Endothelial cell of umbilical vein (primary cell): ENCODE results near the gene ACTN1. TPM values are rescaled to one million over a fixed set of nuclear protein-coding genes. Genes with fewer than 3 reads are reported as not detected.
A peak's percentile ranks its signal among the peaks of the same experiment; 100 is the strongest.

Experiments used
- BruUV-seq: library from RNA; stranded (reverse); fragments of 400-500 nt; replicated peaks from 2 replicates; lab custom pipeline; 2021; lab: Mats Ljungman, UMichigan
- CTCF ChIA-PET: fragments of 300-600, 350-600 bp; sonication (Branson Sonifier 250); formaldehyde crosslinking; loops from one replicate; lab custom pipeline; 2021; ENCODE audit warnings: antibody characterized with exemption, inconsistent platforms; lab: Charles Lee
- POLR2A ChIA-PET: fragments of 300-600, 350-600 bp; sonication (Branson Sonifier 250); formaldehyde crosslinking; loops from one replicate; lab custom pipeline; 2021; ENCODE audit warnings: antibody characterized with exemption, inconsistent platforms; lab: Charles Lee
- DNase-seq: peaks from one replicate; pipeline ENCODE4 v3.0.0-alpha.2; 2011; ENCODE audit warnings: low read depth, low spot score
- FAIRE-seq: peaks from 2 replicates; lab custom pipeline; 2011; peaks lifted over from hg19 to GRCh38; lab: Jason Lieb, UNC
- H2AFZ ChIP-seq: 2 replicates; pipeline ENCODE4 v1.6.0; 2012; ENCODE audit warnings: low read depth, low read length, control low read depth, inconsistent platforms
- H3K27ac ChIP-seq: 2 replicates; pipeline ENCODE4 v1.5.1; 2011; ENCODE audit warnings: low read depth, mild to moderate bottlenecking, control low read depth, low read length, moderate library complexity; ENCODE audit not compliant: insufficient read depth
- H3K27me3 ChIP-seq, 2 experiments: 2 replicates each; pipeline versions ENCODE4 v1.6.0 to v1.6.1; 2011; ENCODE audit warnings: low read length in 2 of 2, mixed read lengths in 1 of 2; ENCODE audit not compliant: control insufficient read depth in 2 of 2, insufficient read depth in 2 of 2
- H3K36me3 ChIP-seq, 2 experiments: 2 replicates in 1 of 2; 3 replicates in 1 of 2; pipeline ENCODE4 v1.5.1; 2011; ENCODE audit warnings: low read length in 2 of 2, mild to moderate bottlenecking in 1 of 2, moderate library complexity in 1 of 2; ENCODE audit not compliant: control insufficient read depth in 2 of 2, insufficient read depth in 2 of 2; ENCODE audit errors: extremely low read depth in 1 of 2
- H3K4me1 ChIP-seq: 3 replicates; pipeline ENCODE4 v1.5.1; 2011; ENCODE audit warnings: mild to moderate bottlenecking, low read length; ENCODE audit not compliant: control insufficient read depth, insufficient read depth; ENCODE audit errors: extremely low read depth
- H3K4me2 ChIP-seq: 2 replicates; pipeline ENCODE4 v1.6.1; 2011; ENCODE audit warnings: low read length, control low read depth, mixed read lengths; ENCODE audit not compliant: insufficient read depth
- H3K4me3 ChIP-seq, 3 experiments: fragments of 200-600 bp in 1 of 3; sonication (generic), shearing (Covaris generic) in 1 of 3; replicated peaks in 1 of 3; 2 replicates each; pipeline ENCODE4 v1.5.1; 2011 to 2016; ENCODE audit warnings: control low read depth in 3 of 3, low read length in 3 of 3, mild to moderate bottlenecking in 2 of 3, inconsistent platforms in 1 of 3, low read depth in 1 of 3, moderate library complexity in 1 of 3; ENCODE audit not compliant: insufficient read depth in 1 of 3
- H3K79me2 ChIP-seq: 2 replicates; pipeline ENCODE4 v1.6.0; 2012; ENCODE audit warnings: low read length, inconsistent platforms; ENCODE audit not compliant: control insufficient read depth, insufficient read depth
- H3K9ac ChIP-seq: replicated peaks from 2 replicates; pipeline ENCODE3; 2011; ENCODE audit warnings: low read length, control low read depth; ENCODE audit not compliant: insufficient read depth; ENCODE audit errors: extremely low read depth
- H3K9me1 ChIP-seq: replicated peaks from 3 replicates; pipeline ENCODE4 v1.6.0; 2011; ENCODE audit warnings: mild to moderate bottlenecking, low read length; ENCODE audit not compliant: control insufficient read depth, insufficient read depth; ENCODE audit errors: extremely low read depth
- H3K9me3 ChIP-seq: replicated peaks from 2 replicates; pipeline ENCODE4 v1.5.1; 2012; ENCODE audit warnings: low read length, inconsistent platforms; ENCODE audit not compliant: control insufficient read depth, insufficient read depth
- H4K20me1 ChIP-seq: replicated peaks from 2 replicates; pipeline ENCODE3; 2011; ENCODE audit warnings: mild to moderate bottlenecking, low read length; ENCODE audit not compliant: control insufficient read depth, insufficient read depth; ENCODE audit errors: extremely low read depth
- EZH2 ChIP-seq: IDR thresholded peaks from 2 replicates; pipeline ENCODE4 v1.6.1; 2012; ENCODE audit warnings: borderline replicate concordance, low read depth, mild to moderate bottlenecking, moderate library complexity, low read length, inconsistent platforms; ENCODE audit not compliant: severe bottlenecking
- FOS ChIP-seq: IDR thresholded peaks from 2 replicates; pipeline ENCODE4 v1.6.1; 2011; ENCODE audit warnings: mild to moderate bottlenecking, low read length, moderate library complexity, borderline replicate concordance; ENCODE audit not compliant: insufficient read depth
- GATA2 ChIP-seq: IDR thresholded peaks from 2 replicates; pipeline ENCODE4 v1.7.0; 2011; ENCODE audit warnings: low read depth, mild to moderate bottlenecking, moderate library complexity, mixed read lengths, low read length; ENCODE audit not compliant: insufficient read length, insufficient read depth
- JUN ChIP-seq: IDR thresholded peaks from 2 replicates; pipeline ENCODE4 v1.6.1; 2011; ENCODE audit warnings: borderline replicate concordance, low read depth; ENCODE audit not compliant: insufficient read length, insufficient read depth
- MYC ChIP-seq: IDR thresholded peaks from one replicate; pipeline ENCODE4 v1.6.1; 2011; ENCODE audit warnings: mild to moderate bottlenecking, low read depth, low read length
- POLR2A ChIP-seq: IDR thresholded peaks from 2 replicates; pipeline ENCODE4 v1.6.1; 2012; ENCODE audit warnings: low read depth, mild to moderate bottlenecking, control low read depth, low read length
- POLR2AphosphoS5 ChIP-seq: IDR thresholded peaks from 2 replicates; pipeline ENCODE4 v1.6.1; 2012; ENCODE audit warnings: low read depth, mild to moderate bottlenecking, control low read depth, low read length, moderate library complexity; ENCODE audit not compliant: insufficient read depth
- dilution Hi-C: fragments of 300-500 bp; cut with MboI; formaldehyde crosslinking; loops from one replicate; pipeline ENCODE4 v1.15.0; 2019; ENCODE audit warnings: low sequenced_read_pairs; ENCODE audit not compliant: extremely low pct_ligation_motif_present
- intact Hi-C: fragments of 100-400 bp; cut with micrococcal nuclease; formaldehyde crosslinking; loops from one replicate; pipeline ENCODE4 v1.10.0; 2022
- polyA plus RNA-seq, 4 experiments: library from polyadenylated mRNA; depleted of rRNA in 3 of 4; stranded (reverse) in 3 of 4; unstranded in 1 of 4; fragments of >200 nt; gene quantifications; 2 replicates each; pipeline versions ENCODE4 v1.2.1 to v1.2.3, GENCODE V29; 2011 to 2012; ENCODE audit warnings: missing spikeins in 1 of 4
- total RNA-seq: library from RNA; stranded (reverse); gene quantifications from 2 replicates; pipeline ENCODE4 v1.2.3, GENCODE V29; 2021

Gene ACTN1
- total and polyA plus RNA-seq, 2 donors (not counting 3 experiments of a cell fraction or from before 2014, with no cell fraction given), result 442 to 463 TPM

DNA sequence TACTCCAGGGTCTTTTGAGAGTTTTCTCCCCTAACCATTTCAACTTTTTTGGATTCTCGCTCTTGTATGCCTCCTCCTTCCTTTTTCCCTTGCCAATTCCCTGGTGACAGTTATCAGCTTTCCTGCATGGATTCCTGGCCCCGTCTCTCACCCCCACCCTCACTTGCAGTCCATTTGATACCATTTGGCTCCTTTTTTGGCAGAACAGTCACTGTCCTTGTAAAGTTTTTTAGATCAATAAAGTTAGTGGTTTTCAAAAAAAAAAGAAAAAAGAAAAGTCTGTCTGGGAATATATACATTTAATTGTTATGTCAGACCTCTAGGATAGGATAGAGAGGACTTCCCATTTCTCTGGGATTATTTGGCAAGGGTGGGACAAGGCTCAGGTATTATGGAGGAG is 42.1 kb downstream of the ACTN1 start:
- no peaks in the 10 kb centered on the region for H3K9me1 ChIP-seq
- POLR2A ChIA-PET, result interaction anchor here (1.5 kb wide), 1 partner anchor 43 kb away, joined by 7 read pairs; the partner anchor contains the start of gene ACTN1
- peaks cover 57% of the 10 kb centered on the region for H3K4me1 ChIP-seq
- no peaks in the 10 kb centered on the region for H3K27me3 ChIP-seq
- CTCF ChIA-PET, result interaction anchor here (0.7 to 4.0 kb wide), 13 partner anchors 11 to 171 kb away, joined by 3 to 25 read pairs (median 5); no protein-coding TSS in a partner anchor
- no peaks in the 10 kb centered on the region for H3K9me3 ChIP-seq
- no TSS peak for BruUV-seq
- no peak overlapping the region for H3K4me3 ChIP-seq
- H3K4me2 ChIP-seq, result no peak overlapping the region
- no peak overlapping the region for H2AFZ ChIP-seq
- intact Hi-C loops (loop anchor here (1.0 to 2.0 kb wide), 2 partner anchors 11 to 98 kb away; no protein-coding TSS in a partner anchor), dilution Hi-C loops (no loop called here)
- DNase-seq (no peak), FAIRE-seq (no peak)
- H3K79me2 ChIP-seq, result peaks cover 97% of the 10 kb centered on the region
- H3K9ac ChIP-seq, result no peak overlapping the region
- H3K27ac ChIP-seq, result peak overlapping the region; percentile 91
- H3K36me3 ChIP-seq, result peaks cover 3 to 6% of the 10 kb centered on the region in 2 experiments
- TF ChIP-seq EZH2 (no peak), POLR2AphosphoS5 (no peak), MYC (no peak), GATA2 (no peak), JUN (no peak)
- no peaks in the 10 kb centered on the region for H4K20me1 ChIP-seq

DNA sequence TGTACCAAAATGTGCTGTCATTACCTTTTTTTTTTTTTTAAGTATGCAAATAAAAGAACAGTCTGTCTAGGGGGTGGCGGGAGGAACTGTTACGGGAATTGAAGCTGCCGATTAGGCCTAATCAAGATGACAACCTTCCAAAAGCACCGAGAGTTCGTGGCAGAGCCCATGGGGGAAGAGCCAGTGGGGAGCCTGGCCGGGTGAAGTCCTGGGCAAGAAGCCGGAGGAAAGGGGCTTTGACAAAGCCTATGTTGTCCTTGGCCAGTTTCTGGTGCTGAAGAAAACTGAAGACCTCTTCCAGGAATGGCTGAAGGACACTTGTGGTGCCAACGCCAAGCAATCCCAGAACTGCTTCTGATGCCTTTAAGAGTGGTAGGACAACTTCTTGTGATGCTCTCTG is 42.6 kb downstream of the ACTN1 start:
- BruUV-seq, result TSS peak; percentile 23
- FAIRE-seq (no peak), DNase-seq (peak; percentile 49)
- no peaks in the 10 kb centered on the region for H3K9me1 ChIP-seq
- H3K9me3 ChIP-seq, result no peaks in the 10 kb centered on the region
- no peak overlapping the region for H2AFZ ChIP-seq
- H3K4me3 ChIP-seq, result no peak overlapping the region
- dilution Hi-C loops, result no loop called here
- H4K20me1 ChIP-seq, result no peaks in the 10 kb centered on the region
- peaks cover 0 to 6% of the 10 kb centered on the region in 2 experiments for H3K36me3 ChIP-seq
- H3K27me3 ChIP-seq, result no peaks in the 10 kb centered on the region
- peak overlapping the region; percentile 91 for H3K27ac ChIP-seq
- no peak for TF ChIP-seq EZH2
- TF ChIP-seq POLR2A, result no peak
- no peak for TF ChIP-seq FOS
- intact Hi-C loops, result loop anchor here (1.0 to 2.0 kb wide), 2 partner anchors 10 to 98 kb away; no protein-coding TSS in a partner anchor
- ChIA-PET POLR2A (interaction anchor here (0.7 to 1.8 kb wide), 3 partner anchors 39 to 146 kb away, joined by 4 to 7 read pairs (median 4); partner anchors contain the start of gene ACTN1), CTCF (interaction anchor here (0.8 to 2.0 kb wide), 14 partner anchors 10 to 171 kb away, joined by 3 to 11 read pairs (median 5); no protein-coding TSS in a partner anchor)
- peak overlapping the region; percentile 65 for H3K9ac ChIP-seq
- H3K4me2 ChIP-seq, result peak overlapping the region; percentile 54
- H3K79me2 ChIP-seq, result peaks cover 97% of the 10 kb centered on the region
- H3K4me1 ChIP-seq, result peaks cover 57% of the 10 kb centered on the region
